ENCODE results near the gene MMP15.

The MMP15 gene

DNA sequence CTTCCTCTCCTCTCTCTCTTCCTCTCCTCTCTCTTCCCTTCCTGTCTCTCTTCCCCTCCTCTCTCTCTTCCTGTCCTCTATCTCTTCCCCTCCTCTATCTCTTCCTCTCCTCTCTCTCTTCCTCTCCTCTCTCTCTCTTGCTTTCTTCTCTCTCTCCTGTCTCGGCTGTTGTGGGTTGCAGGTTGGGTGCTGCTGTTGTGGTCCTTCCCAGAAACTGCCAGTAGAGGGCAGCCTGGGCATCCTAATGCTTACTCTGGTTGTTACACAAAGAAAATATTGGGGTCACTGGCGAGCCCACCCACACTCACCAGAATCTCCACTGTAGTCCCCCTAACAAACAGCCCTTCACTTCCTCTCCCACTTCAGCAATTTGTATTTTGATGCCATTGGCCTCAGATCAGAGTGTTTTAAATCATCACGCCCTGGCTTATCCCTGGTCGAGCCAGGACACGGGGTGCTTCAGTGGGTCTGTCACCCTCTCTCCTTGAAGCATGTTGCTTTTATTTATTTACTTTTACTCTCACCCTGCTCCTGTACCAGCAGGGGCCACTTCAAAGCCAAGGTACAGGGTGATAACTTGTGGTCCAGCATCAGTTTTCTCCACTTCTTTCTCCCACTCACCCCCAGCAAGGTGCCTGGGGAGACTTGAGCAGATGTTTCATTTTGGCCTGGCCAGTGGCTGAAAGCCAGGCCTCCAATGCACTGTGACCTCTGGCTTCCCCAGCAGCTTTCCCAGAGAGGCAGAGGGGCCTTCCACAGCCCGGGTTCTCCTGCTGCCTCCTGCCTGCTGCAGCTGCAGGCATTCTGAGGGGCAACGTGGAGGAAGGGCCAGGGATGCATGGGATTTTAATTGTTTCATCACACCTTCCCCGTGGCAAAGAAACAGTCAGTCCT is 4.7 kb upstream of the MMP15 start:
- peak; percentile 74 for DNase-seq

DNA sequence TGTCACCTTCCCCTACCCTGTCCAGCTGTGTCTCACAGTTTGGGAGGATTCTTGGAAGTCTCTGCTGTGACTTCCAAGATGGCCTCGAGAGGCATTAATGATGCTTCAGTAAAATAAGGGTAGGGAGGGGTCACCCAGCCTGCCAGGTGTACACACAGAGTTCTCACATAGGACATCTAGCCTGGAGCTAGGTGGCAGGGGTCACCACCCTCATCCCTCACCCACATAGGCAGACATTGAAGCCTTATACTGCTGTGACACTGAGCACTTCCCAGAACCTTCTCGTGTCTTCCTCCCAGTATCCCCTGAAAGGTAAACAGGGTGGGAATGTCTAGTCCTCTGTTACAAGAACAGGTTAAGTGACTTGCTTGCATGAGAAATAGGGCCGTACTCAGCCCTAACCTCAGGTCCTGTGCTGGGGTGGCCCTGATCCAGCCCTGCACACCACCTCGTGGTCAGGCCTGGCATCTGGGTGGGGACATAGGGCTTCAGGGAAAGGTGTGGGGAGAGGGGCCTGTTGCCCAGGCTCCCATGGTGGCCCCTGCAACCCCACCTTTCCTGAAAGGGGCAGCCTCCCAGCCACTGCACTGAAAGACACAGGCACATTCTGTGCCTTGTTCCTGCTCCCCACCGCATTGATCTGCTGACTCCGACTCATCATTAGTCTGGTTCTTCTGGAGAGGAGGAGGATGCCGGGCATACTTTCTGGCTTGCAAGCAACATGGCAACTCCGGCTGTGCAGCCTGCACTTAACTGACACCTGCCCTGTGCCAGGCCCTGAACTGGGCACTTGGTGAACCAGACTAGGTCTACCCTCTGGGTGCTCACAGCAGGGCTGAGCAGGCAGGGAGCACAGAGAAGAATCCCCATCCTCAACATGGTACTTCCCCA is 3.6 kb upstream of the MMP15 start:
- DNase-seq = peak; percentile 17

DNA sequence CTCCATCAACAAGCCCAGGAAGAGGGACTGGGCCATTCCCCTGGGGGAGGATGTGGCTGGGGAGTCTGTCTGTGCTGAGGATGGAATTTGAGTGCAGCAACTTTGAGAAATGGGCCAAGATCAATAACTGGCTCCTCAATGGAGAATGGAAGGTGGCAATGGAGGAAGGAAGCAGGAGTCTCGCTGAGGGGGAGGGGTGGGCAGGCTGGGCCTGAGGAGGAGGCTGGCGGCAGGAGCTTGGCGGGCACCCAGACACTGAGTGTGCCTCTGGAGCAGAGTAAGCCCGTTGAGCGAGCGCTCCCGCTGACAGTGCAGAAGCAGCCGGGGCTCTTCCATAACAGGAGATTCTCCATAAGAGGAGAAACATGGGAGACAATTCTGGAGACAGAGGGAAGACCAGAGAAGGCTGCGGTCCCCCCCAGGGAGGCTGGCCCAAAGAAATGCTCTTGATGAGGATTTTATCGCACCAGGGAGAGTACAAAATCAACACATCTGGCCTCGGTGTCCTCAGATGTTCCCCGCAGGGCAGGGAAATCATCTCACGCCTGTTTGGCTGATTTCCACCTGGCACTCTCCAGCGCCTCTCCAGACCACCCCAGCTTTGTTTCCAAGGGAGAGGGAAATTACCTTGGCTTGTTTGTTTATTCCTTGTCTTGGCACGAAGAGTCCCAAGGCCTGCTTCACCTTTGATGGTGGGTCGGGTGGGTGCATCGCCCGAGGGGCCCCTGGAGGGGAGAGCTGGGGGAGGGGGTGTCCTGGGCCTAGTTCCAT is 2.8 kb upstream of the MMP15 start:
- DNase-seq = peak; percentile 71

DNA sequence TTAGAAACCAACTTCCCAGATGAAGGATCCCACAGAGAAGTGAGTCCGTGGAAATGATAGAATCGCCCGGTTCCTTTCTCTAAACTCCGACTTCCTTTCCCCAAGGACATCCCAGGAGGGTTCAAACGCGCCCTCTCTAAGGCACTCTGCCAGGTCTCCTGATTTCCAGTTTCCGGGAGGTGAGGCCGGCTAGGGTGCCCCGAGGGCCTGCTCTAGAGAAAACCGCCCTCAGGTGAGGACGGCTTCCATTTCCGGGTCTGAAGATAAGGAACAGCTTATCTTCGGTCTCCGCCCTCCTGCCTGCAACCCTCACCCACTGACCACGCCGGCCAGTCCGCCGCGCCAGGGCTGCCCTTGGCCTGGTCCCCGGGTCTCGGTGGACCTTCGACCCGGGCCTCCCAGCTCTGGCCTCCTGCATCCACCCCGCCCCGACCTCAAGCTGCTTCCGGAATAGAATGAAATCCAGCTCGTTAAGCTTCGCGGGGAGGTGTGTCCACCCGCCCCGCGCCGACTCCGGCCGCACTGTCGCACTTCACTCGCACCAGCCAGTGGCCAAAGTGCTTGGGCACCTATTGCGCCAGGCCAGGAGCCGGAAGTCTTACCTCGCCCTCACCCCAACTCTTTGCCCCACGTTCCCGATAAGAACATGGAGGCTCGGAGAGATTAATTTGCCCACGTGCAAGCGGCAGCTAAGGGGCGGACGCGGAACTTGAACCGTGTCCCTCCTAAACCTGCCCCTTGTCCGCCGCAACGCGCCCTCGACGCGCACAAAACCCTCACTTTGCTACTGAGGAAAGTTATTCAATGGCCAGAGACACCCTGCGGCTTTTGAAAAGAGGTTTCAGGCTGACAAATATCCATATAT is 836 bp upstream of the MMP15 start:
- peak; percentile 35 for DNase-seq

- peak; percentile 66 for DNase-seq
These were observed 668 bp downstream of the MMP15 start for GRCh38 chr16:58026139-58026704.

GRCh38 chr16:58026705-58027160 is 1.2 kb downstream of the MMP15 start:
- peak; percentile 42 for DNase-seq

DNA sequence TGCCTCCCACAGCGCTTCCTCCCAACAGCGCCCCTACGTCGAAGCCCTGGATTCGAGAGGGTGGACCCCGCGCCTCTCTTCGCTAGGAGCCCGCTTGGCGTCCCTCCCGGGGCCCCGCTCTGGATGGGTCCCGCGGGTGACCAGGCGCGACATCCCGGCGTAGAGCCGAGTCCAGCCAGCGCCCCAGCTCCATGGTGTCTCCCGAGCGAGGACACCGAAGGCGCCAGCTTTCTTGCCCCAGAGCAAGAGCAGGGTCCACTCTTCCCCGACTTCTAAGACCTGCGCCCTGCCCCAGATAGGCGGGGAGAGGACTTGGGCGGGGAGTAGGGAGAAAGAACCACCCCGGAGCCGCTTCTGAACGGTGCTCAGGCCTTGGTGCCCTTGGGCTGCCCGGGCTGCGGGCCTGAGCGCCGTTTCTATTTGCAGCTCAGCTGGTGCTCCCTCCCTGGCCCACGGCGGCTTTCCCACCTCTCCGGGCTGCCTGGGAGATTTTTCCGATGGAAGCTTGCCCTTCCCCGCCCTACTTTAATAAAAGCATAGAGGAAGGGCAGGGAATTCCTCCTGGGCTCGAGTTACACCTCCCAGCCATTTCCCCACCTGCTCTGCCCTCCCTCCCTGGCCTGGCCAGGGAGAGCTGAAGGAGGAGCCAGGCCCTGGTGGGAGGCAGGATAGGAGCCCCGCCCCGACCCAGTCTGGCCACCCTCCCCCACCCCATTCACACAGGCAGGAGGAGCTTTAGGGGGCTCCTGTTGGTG is 1.8 kb downstream of the MMP15 start:
- peak; percentile 61 for DNase-seq

GRCh38 chr16:58027916-58028455 is 2.4 kb downstream of the MMP15 start:
- no peak for DNase-seq

- peak; percentile 29 for DNase-seq
These were observed 3.1 kb downstream of the MMP15 start for GRCh38 chr16:58028541-58029070.

- no peak for DNase-seq
These were observed 3.9 kb downstream of the MMP15 start for GRCh38 chr16:58029410-58029809.

DNA sequence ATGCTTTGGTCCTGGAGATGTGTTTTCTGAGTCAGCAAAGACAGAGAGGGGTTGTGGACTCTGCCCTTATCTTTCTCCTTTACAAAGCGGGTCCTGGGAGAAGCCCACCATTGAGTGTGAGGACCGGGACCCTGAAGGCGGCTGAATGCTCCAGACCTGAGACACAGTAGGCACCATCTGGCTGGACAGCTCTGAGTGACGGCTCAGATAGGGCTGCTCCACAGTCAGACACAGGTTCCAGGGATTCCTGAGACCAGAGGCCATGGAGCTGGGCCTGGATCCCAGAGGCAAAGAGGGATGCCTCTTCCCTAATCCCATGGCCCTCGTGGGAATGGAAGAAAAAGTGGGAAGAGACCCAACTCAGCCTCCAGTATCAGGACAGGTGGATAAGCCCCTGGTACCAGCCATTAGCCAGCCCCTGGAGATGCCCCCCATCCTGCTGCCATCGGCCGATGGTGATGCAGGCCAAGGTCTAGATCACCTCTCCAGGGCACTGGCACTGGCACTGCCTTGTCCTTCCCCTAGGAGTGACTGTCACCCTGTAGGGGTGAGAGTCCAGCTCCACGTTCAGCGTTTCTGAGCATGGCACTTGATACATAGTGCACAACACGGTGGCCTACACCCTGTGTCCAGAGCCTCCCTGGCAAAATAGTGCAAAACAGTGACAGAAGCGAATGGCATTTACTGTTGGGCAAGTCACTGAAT is 4.7 kb downstream of the MMP15 start:
- DNase-seq = no peak

DNA sequence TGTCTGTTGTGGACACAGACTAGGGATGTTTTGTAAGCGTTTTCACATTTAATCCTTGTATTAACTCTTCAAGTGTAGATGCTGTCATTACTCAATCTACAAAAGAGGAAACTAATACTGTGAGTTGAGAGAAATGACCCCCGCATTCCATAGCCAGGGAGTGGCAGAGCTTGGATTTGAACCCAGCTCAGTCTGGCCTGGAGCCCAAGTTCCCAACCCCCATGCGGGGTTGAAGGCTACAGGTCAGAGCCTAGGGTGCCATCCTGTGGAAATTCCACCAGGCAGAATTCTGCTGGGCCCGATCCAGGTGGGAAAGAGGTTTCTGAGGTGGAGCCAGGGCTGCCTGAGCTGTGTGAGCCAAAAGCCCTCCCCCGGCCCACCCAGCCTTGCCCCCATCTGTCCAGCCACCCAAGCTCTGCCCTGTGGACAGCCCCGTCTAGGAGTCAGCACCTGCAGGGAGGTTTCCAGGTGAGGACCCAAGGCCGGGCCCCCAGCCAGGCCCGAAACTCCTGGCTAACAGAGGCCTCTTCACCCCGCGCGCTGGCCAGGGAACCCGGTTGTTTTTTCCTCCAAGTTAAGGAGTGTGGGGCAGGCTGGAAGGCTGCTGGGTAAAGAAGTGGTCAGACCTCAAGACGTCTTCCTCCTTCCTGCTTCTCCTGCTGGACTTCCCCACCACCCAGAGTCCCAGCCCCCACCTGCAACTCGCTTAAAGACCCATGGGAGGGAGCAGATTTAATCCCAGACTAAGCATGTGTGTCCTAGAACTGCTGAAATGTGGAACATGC is 5.7 kb downstream of the MMP15 start:
- no peak for DNase-seq

DNA sequence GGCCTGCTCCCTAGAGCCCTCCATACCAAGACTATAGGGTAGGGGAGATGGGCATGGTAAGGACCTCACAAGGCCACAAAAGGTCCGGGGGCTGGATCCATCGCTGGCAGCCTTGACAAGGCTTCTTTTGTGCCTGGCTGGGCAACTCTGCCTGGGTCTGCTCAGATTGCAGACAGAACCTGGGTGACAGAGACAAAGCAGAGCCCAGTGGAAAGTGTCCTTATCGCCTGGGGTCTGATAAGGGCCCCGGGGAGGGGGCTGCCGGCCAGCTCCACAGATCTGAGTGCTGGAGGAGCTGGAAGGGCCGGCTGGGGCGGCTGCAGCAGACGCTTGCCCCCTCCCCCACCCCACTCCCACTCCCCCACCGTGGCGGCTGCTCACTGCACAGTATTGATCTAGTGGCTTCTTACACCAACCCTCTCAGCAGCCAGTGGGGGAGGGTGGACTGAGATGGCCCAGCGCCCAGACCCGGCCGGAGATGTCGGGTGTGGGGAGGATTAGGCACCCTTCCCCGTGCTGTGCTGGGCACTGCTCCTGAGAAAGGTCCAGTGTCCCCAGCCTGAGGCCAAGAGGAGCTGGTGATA is 7.2 kb downstream of the MMP15 start:
- no peak for DNase-seq

- DNase-seq = no peak
These were observed 8.7 kb downstream of the MMP15 start for GRCh38 chr16:58034128-58034685.

- no peak for DNase-seq
These were observed 9.2 kb downstream of the MMP15 start for GRCh38 chr16:58034774-58035173.

- DNase-seq = no peak
These were observed 10.0 kb downstream of the MMP15 start for GRCh38 chr16:58035356-58036170.

- DNase-seq = no peak
These were observed 11.4 kb downstream of the MMP15 start for GRCh38 chr16:58036943-58037342.
